A673 (cell line): ENCODE data around the gene OR52N1. TPM values are rescaled to one million over a fixed set of nuclear protein-coding genes. Genes with fewer than 3 reads are reported as not detected.

ENCODE experiments used
- BruUV-seq: library from RNA; stranded (reverse); fragments of 400-500 nt; replicated peaks from 2 replicates; lab custom pipeline; 2021; lab: Mats Ljungman, UMichigan
- CTCF ChIA-PET: fragments of 300-600 bp; sonication (Branson Sonifier 250); formaldehyde crosslinking; loops from one replicate; lab custom pipeline; 2022; ENCODE audit warnings: antibody characterized with exemption; lab: Charles Lee
- POLR2A ChIA-PET: fragments of 300-600 bp; sonication (Branson Sonifier 250); formaldehyde crosslinking; loops from one replicate; lab custom pipeline; 2022; ENCODE audit warnings: antibody characterized with exemption; ENCODE audit not compliant: low non-redundant PET; lab: Charles Lee
- DNase-seq: peaks from one replicate; pipeline ENCODE4 v3.0.0-alpha.2; 2015; ENCODE audit warnings: low spot score
- H3K27ac ChIP-seq: fragments of 200-600 bp; sonication (generic); 2 replicates; pipeline ENCODE4 v1.5.1; 2016; ENCODE audit warnings: mixed run types, low read depth, mild to moderate bottlenecking, mixed read lengths, antibody characterized with exemption, low read length; ENCODE audit not compliant: poor library complexity, severe bottlenecking
- H3K27me3 ChIP-seq: fragments of 200-600 bp; sonication (generic); replicated peaks from 2 replicates; pipeline ENCODE4 v1.6.1; 2017; ENCODE audit warnings: mixed run types, low read depth, mild to moderate bottlenecking, mixed read lengths, antibody characterized with exemption, low read length; ENCODE audit not compliant: insufficient read depth, poor library complexity
- H3K36me3 ChIP-seq: fragments of 200-600 bp; sonication (generic); 2 replicates; pipeline ENCODE4 v1.6.1; 2016; ENCODE audit warnings: mixed run types, mild to moderate bottlenecking, mixed read lengths, antibody characterized with exemption, low read length; ENCODE audit not compliant: insufficient read depth, poor library complexity, severe bottlenecking
- H3K4me1 ChIP-seq: fragments of 200-600 bp; sonication (generic); 2 replicates; pipeline ENCODE4 v1.6.1; 2017; ENCODE audit warnings: mixed run types, mild to moderate bottlenecking, mixed read lengths, antibody characterized with exemption, low read length; ENCODE audit not compliant: insufficient read depth, poor library complexity, severe bottlenecking
- H3K4me3 ChIP-seq: fragments of 200-600 bp; sonication (generic); 2 replicates; pipeline ENCODE4 v1.5.1; 2016; ENCODE audit warnings: low read depth, mixed run types, mild to moderate bottlenecking, mixed read lengths, low read length; ENCODE audit not compliant: poor library complexity, severe bottlenecking
- H3K9me3 ChIP-seq: fragments of 200-600 bp; sonication (generic); 2 replicates; pipeline ENCODE4 v1.6.1; 2016; ENCODE audit warnings: mixed run types, low read depth, mild to moderate bottlenecking, mixed read lengths, antibody characterized with exemption, low read length; ENCODE audit not compliant: poor library complexity, severe bottlenecking
- CTCF ChIP-seq: fragments of 300-800, 200-600 bp; sonication (generic); conservative IDR thresholded peaks from 2 replicates; pipeline ENCODE4 v1.5.1; 2017; ENCODE audit warnings: low read depth, mild to moderate bottlenecking, antibody characterized with exemption, low read length, moderate library complexity, mixed read lengths
- EZH2 ChIP-seq: fragments of 200-600 bp; sonication (generic); IDR thresholded peaks from 2 replicates; pipeline ENCODE4 v1.6.1; 2017; ENCODE audit warnings: borderline replicate concordance, low read depth, mild to moderate bottlenecking, mixed read lengths, antibody characterized with exemption, low read length; ENCODE audit not compliant: poor library complexity, severe bottlenecking
- intact Hi-C: fragments of 100-400 bp; cut with micrococcal nuclease; formaldehyde crosslinking; loops from one replicate; pipeline ENCODE4 v1.10.0; 2022; ENCODE audit not compliant: unreplicated experiment
- total RNA-seq: library from RNA; stranded (reverse); gene quantifications from 2 replicates; pipeline ENCODE4 v1.2.3, GENCODE V29; 2021

The OR52N1 gene
- total RNA-seq, 1 experiment from 2014 or later, result not detected

GRCh38 chr11:5783255-5783654 is 7.8 kb downstream of the OR52N1 start, which contains the start of gene OR52N5:
TSS of gene OR52N5 (minus strand) at chr11:5783355. CDS start at chr11:5778634, 4,721 bp downstream.
- CTCF ChIA-PET, result no interaction called here
- Histone ChIP-seq H3K4me1 (no peaks in the 10 kb centered on the region), H3K27me3 (no peaks in the 10 kb centered on the region), H3K27ac (no peak within 1 kb of the TSS), H3K36me3 (no peaks in the 10 kb centered on the region), H3K4me3 (no peak within 1 kb of the TSS), H3K9me3 (no peaks in the 10 kb centered on the region)
- POLR2A ChIA-PET, result no interaction called here
- intact Hi-C loops, result no loop called here
- BruUV-seq, result no TSS peak
- DNase-seq, result no peak
- TF ChIP-seq CTCF (no peak), EZH2 (no peak)

- no peaks in the 10 kb centered on the region for H3K36me3 ChIP-seq
- ChIA-PET CTCF (no interaction called here), POLR2A (no interaction called here)
- H3K4me3 ChIP-seq, result no peak overlapping the region
- intact Hi-C loops, result no loop called here
- BruUV-seq, result no TSS peak
- DNase-seq, result no peak
- H3K27me3 ChIP-seq, result no peaks in the 10 kb centered on the region
- no peaks in the 10 kb centered on the region for H3K4me1 ChIP-seq
- no peak for TF ChIP-seq CTCF
- no peak for TF ChIP-seq EZH2
- H3K9me3 ChIP-seq, result no peaks in the 10 kb centered on the region
- no peak overlapping the region for H3K27ac ChIP-seq
Observed at GRCh38 chr11:5767056-5767455, 24.0 kb downstream of the OR52N1 start.

GRCh38 chr11:5753943-5754342 is 37.1 kb downstream of the OR52N1 start, which contains the start of gene OR52N4:
TSS of gene OR52N4 (plus strand) at chr11:5754243. CDS start at chr11:5754741, 498 bp downstream.
- intact Hi-C loops, result no loop called here
- POLR2A ChIA-PET, result no interaction called here
- CTCF ChIA-PET, result no interaction called here

More at GRCh38 chr11:5753943-5754342, 37.1 kb downstream of the OR52N1 start, which contains the start of gene OR52N4:
- BruUV-seq, result no TSS peak
- TF ChIP-seq CTCF (no peak), EZH2 (no peak)
- H3K9me3 ChIP-seq, result no peaks in the 10 kb centered on the region
- H3K27me3 ChIP-seq, result peaks cover 6% of the 10 kb centered on the region
- H3K4me1 ChIP-seq, result no peaks in the 10 kb centered on the region
- no peaks in the 10 kb centered on the region for H3K36me3 ChIP-seq
- no peak within 1 kb of the TSS for H3K4me3 ChIP-seq
- no peak for DNase-seq
- no peak within 1 kb of the TSS for H3K27ac ChIP-seq
